GM12872 (cell line): ENCODE data around the gene CLDN14.
A peak's percentile ranks its signal among the peaks of the same experiment; 100 is the strongest.

ENCODE experiments used
- TF ChIP-seq, protein P1 (sequence below): IDR thresholded peaks from 3 replicates; pipeline ENCODE4 v1.5.1; 2011; ENCODE audit warnings: low read depth, mild to moderate bottlenecking, low read length, moderate library complexity; ENCODE audit not compliant: insufficient read depth

CLDN14 gene

DNA sequence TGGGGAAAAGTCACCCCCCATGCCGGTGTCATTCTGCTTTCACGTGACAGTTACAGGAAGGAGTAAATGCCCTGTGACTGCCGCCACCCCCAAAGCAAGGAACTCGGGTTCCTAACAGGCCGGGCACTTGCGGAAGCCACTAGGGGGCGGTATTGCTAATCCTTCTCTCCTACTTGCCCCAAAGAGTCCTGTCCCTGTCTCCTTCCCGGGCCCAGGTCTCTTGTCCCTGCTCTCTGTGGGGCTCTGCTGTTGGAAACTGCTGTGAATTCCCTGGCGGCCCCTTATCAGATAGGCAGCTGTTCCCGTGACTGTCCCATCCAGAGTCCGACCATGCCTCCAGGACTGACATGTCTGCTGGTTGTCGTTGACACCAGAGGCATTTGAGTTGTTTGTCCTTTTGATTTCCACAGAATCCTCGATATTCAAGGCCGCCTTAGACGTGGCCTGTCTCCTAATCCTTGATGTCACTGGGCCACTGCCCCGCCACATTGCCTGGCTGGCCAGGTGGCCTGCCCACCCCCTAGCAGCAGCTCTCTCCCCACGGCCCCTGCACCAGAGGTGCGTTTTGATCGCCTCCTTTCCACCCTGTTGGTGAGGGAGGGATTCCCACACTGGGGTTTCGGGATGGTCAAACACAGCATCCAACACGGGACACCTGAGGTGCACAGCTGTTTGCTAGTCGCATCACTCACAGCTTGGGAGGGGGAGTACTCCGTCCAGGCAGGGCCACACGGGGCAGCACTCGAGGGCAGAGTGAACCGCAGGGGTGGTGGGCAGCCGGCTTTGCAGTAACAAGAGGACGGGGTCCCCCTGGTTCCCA is 57.4 kb downstream of the CLDN14 start:
- TF ChIP-seq, protein P1, sequence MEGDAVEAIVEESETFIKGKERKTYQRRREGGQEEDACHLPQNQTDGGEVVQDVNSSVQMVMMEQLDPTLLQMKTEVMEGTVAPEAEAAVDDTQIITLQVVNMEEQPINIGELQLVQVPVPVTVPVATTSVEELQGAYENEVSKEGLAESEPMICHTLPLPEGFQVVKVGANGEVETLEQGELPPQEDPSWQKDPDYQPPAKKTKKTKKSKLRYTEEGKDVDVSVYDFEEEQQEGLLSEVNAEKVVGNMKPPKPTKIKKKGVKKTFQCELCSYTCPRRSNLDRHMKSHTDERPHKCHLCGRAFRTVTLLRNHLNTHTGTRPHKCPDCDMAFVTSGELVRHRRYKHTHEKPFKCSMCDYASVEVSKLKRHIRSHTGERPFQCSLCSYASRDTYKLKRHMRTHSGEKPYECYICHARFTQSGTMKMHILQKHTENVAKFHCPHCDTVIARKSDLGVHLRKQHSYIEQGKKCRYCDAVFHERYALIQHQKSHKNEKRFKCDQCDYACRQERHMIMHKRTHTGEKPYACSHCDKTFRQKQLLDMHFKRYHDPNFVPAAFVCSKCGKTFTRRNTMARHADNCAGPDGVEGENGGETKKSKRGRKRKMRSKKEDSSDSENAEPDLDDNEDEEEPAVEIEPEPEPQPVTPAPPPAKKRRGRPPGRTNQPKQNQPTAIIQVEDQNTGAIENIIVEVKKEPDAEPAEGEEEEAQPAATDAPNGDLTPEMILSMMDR: peak; percentile 89

DNA sequence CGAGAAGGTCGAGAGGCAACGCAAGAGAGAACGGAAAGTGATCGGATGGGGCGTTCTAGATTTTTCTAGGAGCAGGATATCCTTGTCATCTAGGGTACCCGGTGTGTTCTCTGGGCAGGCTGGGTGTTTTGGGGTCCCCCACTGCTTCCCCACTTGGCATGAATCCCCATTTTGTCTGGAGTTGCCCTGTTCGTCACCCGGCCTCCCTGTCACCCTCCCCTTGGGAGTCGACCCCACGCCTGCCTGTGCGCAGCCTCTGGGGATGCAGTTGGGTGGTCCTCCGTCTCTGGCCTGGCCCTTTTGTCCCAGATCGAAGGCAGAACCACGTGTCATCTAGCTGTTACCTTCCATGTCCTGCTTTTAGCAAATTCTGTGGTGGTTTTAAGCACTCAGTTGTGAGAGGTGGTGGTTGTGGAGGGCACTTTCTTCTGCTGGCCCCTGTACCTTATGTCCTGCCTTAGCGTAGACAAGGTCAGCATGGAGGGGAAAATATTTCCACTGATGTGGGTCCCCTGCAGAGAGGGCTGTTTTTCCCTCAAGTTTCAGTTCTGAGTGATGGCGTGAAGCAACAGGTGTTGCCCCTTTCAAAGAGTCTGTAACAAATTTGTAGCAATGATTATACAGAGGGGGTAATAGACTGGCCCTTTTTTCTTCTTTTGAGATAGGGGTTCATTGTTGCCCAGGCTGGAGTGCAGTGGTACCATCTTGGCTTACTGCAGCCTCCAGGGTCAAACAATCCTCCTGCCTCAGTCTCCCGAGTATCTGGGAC is 59.2 kb downstream of the CLDN14 start:
- TF ChIP-seq, protein P1: no peak

DNA sequence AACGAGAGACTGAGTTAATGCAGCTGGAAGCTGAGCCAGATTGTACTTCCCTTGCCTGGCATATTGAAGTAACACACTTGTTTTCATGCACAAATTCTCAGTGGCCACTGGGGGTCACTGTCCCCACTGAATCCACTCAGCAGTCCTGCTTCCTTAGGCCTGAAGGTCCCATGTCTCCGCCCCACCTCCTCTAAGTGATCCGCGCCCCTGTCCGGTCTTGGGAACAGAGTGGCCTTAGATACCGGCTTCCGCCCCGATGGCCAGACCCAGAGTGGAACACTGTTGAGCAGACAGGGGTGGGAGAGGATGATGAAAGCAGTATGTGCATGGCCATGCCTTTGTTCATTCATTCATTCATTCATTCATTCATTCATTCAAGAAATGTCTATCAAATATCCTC is 59.9 kb downstream of the CLDN14 start:
- TF ChIP-seq, protein P1: peak; percentile 85

DNA sequence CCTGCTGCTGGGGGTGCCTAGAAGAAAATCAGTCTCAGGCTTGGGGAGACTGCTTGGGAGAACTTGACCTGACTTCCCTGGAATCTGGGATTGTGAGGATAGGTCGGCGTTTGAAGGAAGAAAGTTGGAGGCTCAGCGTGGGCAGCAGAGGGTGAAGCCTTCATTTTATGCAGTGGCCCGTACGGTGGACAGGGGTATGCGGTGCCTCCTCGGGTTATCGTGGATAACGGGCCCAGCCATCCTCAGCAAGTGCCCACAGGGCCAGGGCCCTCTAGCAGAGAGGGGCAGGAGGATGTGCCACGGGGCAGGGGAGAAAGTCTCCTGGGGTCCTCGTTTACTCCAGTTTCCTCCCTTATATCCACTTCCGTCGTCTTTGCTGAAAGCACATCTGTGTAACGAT is 60.7 kb downstream of the CLDN14 start:
- TF ChIP-seq, protein P1: no peak

DNA sequence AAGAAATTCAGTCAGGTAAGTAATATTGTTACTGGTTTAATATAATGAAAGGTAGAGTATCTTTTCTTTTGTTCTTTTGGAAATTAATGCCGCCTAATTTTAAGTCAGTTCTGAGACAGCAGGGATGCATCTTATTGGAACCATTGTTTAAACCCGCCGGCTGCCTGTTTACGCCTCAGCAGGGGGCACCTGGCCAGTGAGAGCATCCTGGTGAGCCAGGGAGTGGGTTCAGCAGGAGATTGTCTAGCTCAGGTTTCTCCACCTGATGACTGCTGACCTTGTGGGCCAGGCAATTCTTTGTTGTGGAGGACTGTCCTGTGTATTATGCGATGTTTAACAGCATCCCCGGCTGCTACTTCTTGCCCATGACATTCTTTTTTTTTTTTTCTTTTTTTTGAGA is 64.5 kb downstream of the CLDN14 start:
- TF ChIP-seq, protein P1: no peak

DNA sequence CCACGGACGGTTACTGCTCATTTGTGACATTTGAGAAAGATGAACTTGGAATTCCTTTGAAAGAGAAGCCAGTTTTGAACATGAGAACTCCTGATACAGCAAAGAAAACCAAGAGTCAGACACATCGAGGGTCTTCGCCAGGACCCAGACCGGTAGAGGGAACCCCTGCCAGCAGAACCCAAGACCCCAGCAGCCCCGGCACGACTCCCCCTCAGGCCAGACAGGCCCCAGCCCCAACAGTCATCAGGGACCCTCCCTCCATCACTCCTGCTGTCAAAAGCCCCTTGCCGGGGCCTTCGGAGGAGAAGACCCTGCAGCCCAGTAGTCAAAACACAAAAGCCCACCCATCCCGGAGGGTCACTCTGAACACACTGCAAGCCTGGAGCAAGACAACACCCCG is 67.0 kb downstream of the CLDN14 start:
- TF ChIP-seq, protein P1: no peak

DNA sequence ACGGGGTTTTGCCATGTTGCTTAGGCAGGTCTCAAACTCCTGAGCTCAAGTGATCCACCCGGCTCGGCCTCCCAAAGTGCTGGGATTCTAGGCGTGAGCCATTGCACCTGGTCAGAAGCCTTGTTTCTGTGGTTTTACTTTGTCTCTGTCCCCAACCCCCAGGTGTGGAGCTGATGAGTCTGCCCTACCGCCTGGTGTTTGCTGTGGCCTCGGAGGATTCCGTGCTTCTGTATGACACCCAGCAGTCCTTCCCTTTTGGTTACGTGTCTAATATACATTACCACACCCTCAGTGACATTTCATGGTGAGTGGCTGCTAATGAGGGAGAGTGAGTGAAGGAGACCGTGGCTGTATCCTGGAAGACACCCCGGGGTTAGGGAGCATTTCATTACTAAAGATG is 68.6 kb downstream of the CLDN14 start:
- TF ChIP-seq, protein P1: no peak
